SK-N-SH (cell line): Measurements from ENCODE around the gene DERL2. TPM values are rescaled to one million over a fixed set of nuclear protein-coding genes. Genes with fewer than 3 reads are reported as not detected.

Experiments
- CTCF ChIA-PET: fragments of 300-600, 350-600 bp; formaldehyde crosslinking; extraction: SDS; loops from one replicate; lab custom pipeline; 2021; lab: Yijun Ruan, JAX
- POLR2A ChIA-PET: fragments of 350-600 bp; sonication (Branson Sonifier 250); formaldehyde crosslinking; extraction: SDS; loops from one replicate; lab custom pipeline; 2020; ENCODE audit warnings: antibody characterized with exemption, inconsistent platforms; lab: Yijun Ruan, JAX
- DNase-seq: peaks from one replicate; pipeline ENCODE4 v3.0.0; 2012
- H2AFZ ChIP-seq: fragments of 200-600 bp; sonication (generic); 2 replicates; pipeline ENCODE4 v1.8.1; 2016; ENCODE audit warnings: antibody characterized with exemption, mild to moderate bottlenecking, low read depth
- H3F3A ChIP-seq: fragments of 200-600 bp; sonication (generic); replicated peaks from 2 replicates; pipeline ENCODE3; 2016; ENCODE audit warnings: antibody characterized with exemption, mild to moderate bottlenecking; ENCODE audit not compliant: insufficient read depth
- H3K27ac ChIP-seq, 2 experiments: fragments of 200-500 bp in 1 of 2; fragments of 200-600 bp in 1 of 2; sonication (Bioruptor generic) in 1 of 2; sonication (generic), shearing (Covaris generic) in 1 of 2; 2 replicates each; pipeline versions ENCODE4 v1.5.1 to v1.6.1; 2014 to 2016; ENCODE audit warnings: low read depth in 2 of 2, inconsistent platforms in 1 of 2, low read length in 1 of 2, mild to moderate bottlenecking in 1 of 2, mixed read lengths in 1 of 2
- H3K27me3 ChIP-seq: fragments of 200-600 bp; sonication (generic), shearing (Covaris generic); 2 replicates; pipeline ENCODE4 v1.6.1; 2016; ENCODE audit warnings: mixed run types; ENCODE audit not compliant: insufficient read depth
- H3K36me3 ChIP-seq, 2 experiments: fragments of 200-500 bp in 1 of 2; fragments of 200-600 bp in 1 of 2; sonication (Bioruptor generic) in 1 of 2; sonication (generic) in 1 of 2; replicated peaks in 1 of 2; 2 replicates each; pipeline versions ENCODE3 to v1.5.1; 2014 to 2016; ENCODE audit warnings: low read length in 1 of 2, mild to moderate bottlenecking in 1 of 2; ENCODE audit not compliant: insufficient read depth in 2 of 2, control insufficient read depth in 1 of 2
- H3K4me1 ChIP-seq, 2 experiments: fragments of 200-500 bp in 1 of 2; fragments of 200-600 bp in 1 of 2; sonication (Bioruptor generic) in 1 of 2; sonication (generic), shearing (Covaris generic) in 1 of 2; 2 replicates each; pipeline versions ENCODE4 v1.5.1 to v1.6.1; 2014 to 2016; ENCODE audit warnings: low read depth in 1 of 2, low read length in 1 of 2, mixed run types in 1 of 2; ENCODE audit not compliant: insufficient read depth in 2 of 2, control insufficient read depth in 1 of 2
- H3K4me2 ChIP-seq: fragments of 200-600 bp; sonication (generic), shearing (Covaris generic); 2 replicates; pipeline ENCODE4 v1.6.1; 2017; ENCODE audit warnings: mixed run types
- H3K4me3 ChIP-seq, 2 experiments: fragments of 200-500 bp in 1 of 2; fragments of 200-600 bp in 1 of 2; sonication (Bioruptor generic) in 1 of 2; sonication (generic), shearing (Covaris generic) in 1 of 2; 2 replicates each; pipeline versions ENCODE4 v1.5.1 to v1.8.1; 2014 to 2016; ENCODE audit warnings: low read depth in 2 of 2, inconsistent platforms in 1 of 2, low read length in 1 of 2, mild to moderate bottlenecking in 1 of 2, mixed read lengths in 1 of 2, moderate library complexity in 1 of 2
- H3K79me2 ChIP-seq: fragments of 200-600 bp; sonication (generic); 2 replicates; pipeline ENCODE4 v1.8.1; 2017; ENCODE audit warnings: mild to moderate bottlenecking; ENCODE audit not compliant: insufficient read depth
- H3K9ac ChIP-seq: fragments of 200-600 bp; sonication (generic); 2 replicates; pipeline ENCODE4 v1.6.1; 2017; ENCODE audit warnings: mixed run types
- H3K9me2 ChIP-seq: fragments of 200-600 bp; sonication (generic); 2 replicates; pipeline ENCODE4 v1.6.1; 2017; ENCODE audit warnings: mixed run types
- H3K9me3 ChIP-seq: fragments of 200-600 bp; sonication (generic); 2 replicates; pipeline ENCODE4 v1.6.1; 2017; ENCODE audit warnings: mixed run types, mild to moderate bottlenecking, moderate library complexity
- H4K20me1 ChIP-seq: fragments of 200-600 bp; sonication (generic); 2 replicates; pipeline ENCODE4 v1.6.1; 2017; ENCODE audit warnings: mild to moderate bottlenecking, mixed run types; ENCODE audit not compliant: insufficient read depth
- CHD2 ChIP-seq: fragments of 150-350 bp; IDR thresholded peaks from 2 replicates; pipeline ENCODE4 v1.6.1; 2018; ENCODE audit warnings: low read length; ENCODE audit not compliant: partially characterized antibody
- EP300 ChIP-seq, 2 experiments: IDR thresholded peaks; 2 replicates each; pipeline versions ENCODE4 v1.4.0 to v1.6.1; 2012; ENCODE audit warnings: borderline replicate concordance in 1 of 2, low read depth in 1 of 2, low read length in 1 of 2
- FOSL2 ChIP-seq: IDR thresholded peaks from 2 replicates; pipeline ENCODE4 v1.4.0; 2012; ENCODE audit warnings: low read depth, mild to moderate bottlenecking, moderate library complexity, borderline replicate concordance
- FOXM1 ChIP-seq: IDR thresholded peaks from 2 replicates; pipeline ENCODE4 v1.4.0; 2012; ENCODE audit warnings: low read depth, mild to moderate bottlenecking
- GATA2 ChIP-seq: sonication (generic); formaldehyde crosslinking; IDR thresholded peaks from 2 replicates; pipeline ENCODE4 v1.5.0; 2020; ENCODE audit warnings: mild to moderate bottlenecking, missing genetic modification reagents
- PBX3 ChIP-seq: IDR thresholded peaks from 2 replicates; pipeline ENCODE4; 2012
- RCOR1 ChIP-seq: fragments of 150-350 bp; IDR thresholded peaks from 2 replicates; pipeline ENCODE4 v1.6.1; 2017; ENCODE audit warnings: antibody characterized with exemption, low read length
- USF1 ChIP-seq: IDR thresholded peaks from 2 replicates; pipeline ENCODE4 v1.4.0; 2012; ENCODE audit warnings: low read depth, borderline replicate concordance
- ZBTB33 ChIP-seq: IDR thresholded peaks from 2 replicates; pipeline ENCODE4 v1.4.0; 2012; ENCODE audit warnings: low read depth, borderline replicate concordance
- whole genome bisulfite sequencing: methylation state at CpG from one replicate; pipeline ENCODE4 v1.1.6; 2017; ENCODE audit warnings: low lambda C conversion rate; 5-methylcytosine and 5-hydroxymethylcytosine counted together
- polyA plus RNA-seq, 3 experiments: library from polyadenylated mRNA; depleted of rRNA; stranded (reverse); fragments of >200 nt; gene quantifications; 2 replicates each; pipeline ENCODE4 v1.2.3, GENCODE V29; 2012

Gene DERL2
- polyA plus RNA-seq, 1 of the 3 experiments (the other 2 are of a cell fraction), result 42.5 TPM

GRCh38 chr17:5499476-5500231, 13.7 kb upstream of the DERL2 start:
- no peaks in the 10 kb centered on the region for H4K20me1 ChIP-seq
- no peaks in the 10 kb centered on the region for H3K36me3 ChIP-seq
- ChIA-PET POLR2A (interaction anchor here (0.6 to 3.2 kb wide), 3 partner anchors 13 to 922 kb away, joined by 3 to 46 read pairs (median 14); partner anchors contain the start of genes DERL2, DHX33 and MIS12), CTCF (interaction anchor here (0.9 to 2.1 kb wide), 8 partner anchors 12 to 923 kb away, joined by 3 to 7 read pairs (median 3); partner anchors contain the start of genes C1QBP, DERL2 and MIS12)
- H3K4me1 ChIP-seq, result peaks cover 0 to 10% of the 10 kb centered on the region in 2 experiments; a peak in 2 of 4 replicates
- peaks cover 7% of the 10 kb centered on the region for H3F3A ChIP-seq
- peaks cover 12% of the 10 kb centered on the region for H3K79me2 ChIP-seq
- peak; percentile 78 for DNase-seq
- no peaks in the 10 kb centered on the region for H3K27me3 ChIP-seq
- H3K9me2 ChIP-seq, result no peaks in the 10 kb centered on the region
- peak overlapping the region; percentile 66 for H3K9ac ChIP-seq
- peak overlapping the region; percentile 65 to 78 for H3K4me3 ChIP-seq
- peak overlapping the region; percentile 88 for H3K4me2 ChIP-seq
- H2AFZ ChIP-seq, result peak overlapping the region; percentile 86; the same call in 1 of the 2 replicates
- 24% methylated on average over 32 of the region's 44 CpGs for WGBS
- no peak for TF ChIP-seq GATA2 (CRISPR knock-in tag)
- TF ChIP-seq CHD2, result peak; percentile 9
- peak overlapping the region; percentile 70 to 73; a peak in 2 of 4 replicates for H3K27ac ChIP-seq
- H3K9me3 ChIP-seq, result no peaks in the 10 kb centered on the region

- Histone ChIP-seq H3F3A (no peaks in the 10 kb centered on the region), H3K27ac (no peak overlapping the region), H3K9me2 (no peaks in the 10 kb centered on the region), H3K4me2 (no peak overlapping the region), H4K20me1 (no peaks in the 10 kb centered on the region), H2AFZ (no peak overlapping the region), H3K4me1 (peaks cover 0 to 3% of the 10 kb centered on the region in 2 experiments; a peak in 1 of 4 replicates), H3K9ac (no peak overlapping the region), H3K4me3 (no peak overlapping the region), H3K79me2 (peaks cover 20% of the 10 kb centered on the region), H3K36me3 (peaks cover 27 to 29% of the 10 kb centered on the region in 2 experiments), H3K27me3 (no peaks in the 10 kb centered on the region), H3K9me3 (no peaks in the 10 kb centered on the region; the same call in 1 of the 2 replicates)
- no peak for TF ChIP-seq USF1
- TF ChIP-seq EP300 (IDR thresholded peaks at IDR 0.05; ENCODE audit: borderline replicate concordance in 1 of 2, low read depth in 1 of 2, low read length in 1 of 2), result no peak
- no peak for TF ChIP-seq RCOR1
- TF ChIP-seq FOSL2, result no peak
- TF ChIP-seq ZBTB33, result no peak
- no peak for TF ChIP-seq PBX3
- no peak for TF ChIP-seq FOXM1
- ChIA-PET POLR2A (no interaction called here), CTCF (no interaction called here)
- 93% methylated on average over 2 of the region's 2 CpGs for WGBS
- DNase-seq, result no peak
Observed at GRCh38 chr17:5492970-5493369, 7.0 kb upstream of the DERL2 start.
